GM12878 (cell line): ENCODE results near the gene C21orf91. TPM values are rescaled to one million over a fixed set of nuclear protein-coding genes. Genes with fewer than 3 reads are reported as not detected.
A peak's percentile ranks its signal among the peaks of the same experiment; 100 is the strongest.

ENCODE experiments used
- ATAC-seq: fragments of 200-7000 bp; cut with Tn5 transposase; 3 replicates; pipeline ENCODE4 v1.9.1; 2020; ENCODE audit warnings: mild to moderate bottlenecking, moderate library complexity
- BruUV-seq: library from RNA; stranded (reverse); fragments of 400-500 nt; replicated peaks from 2 replicates; lab custom pipeline; 2021; lab: Mats Ljungman, UMichigan
- CTCF ChIA-PET: fragments of 300-600 bp; sonication (Branson Sonifier 250); formaldehyde crosslinking; extraction: SDS; loops from one replicate; lab custom pipeline; 2021; ENCODE audit warnings: inconsistent platforms; lab: Yijun Ruan, JAX
- POLR2A ChIA-PET: fragments of 350-600 bp; formaldehyde crosslinking; extraction: SDS; loops from one replicate; lab custom pipeline; 2021; ENCODE audit warnings: inconsistent platforms; lab: Charles Lee
- RAD21 ChIA-PET: fragments of 300-600 bp; sonication (Branson Sonifier 250); formaldehyde crosslinking; loops from one replicate; lab custom pipeline; 2023; ENCODE audit warnings: antibody characterized with exemption; ENCODE audit not compliant: unreplicated experiment; lab: Charles Lee
- SMC1A ChIA-PET: fragments of 300-600 bp; sonication (Branson Sonifier 250); formaldehyde crosslinking; loops from one replicate; lab custom pipeline; 2023; ENCODE audit not compliant: unreplicated experiment, uncharacterized antibody; lab: Charles Lee
- DNase-seq: peaks from one replicate; pipeline ENCODE4 v3.0.0-alpha.2; 2011; ENCODE audit warnings: low read depth, low spot score
- FAIRE-seq: peaks from 3 replicates; lab custom pipeline; 2011; peaks lifted over from hg19 to GRCh38; lab: Jason Lieb, UNC
- H2AFZ ChIP-seq: 2 replicates; pipeline ENCODE4 v1.6.0; 2011; ENCODE audit warnings: low read depth, low read length, control low read depth; ENCODE audit not compliant: control insufficient read depth
- H3K27ac ChIP-seq: 2 replicates; pipeline ENCODE4 v1.5.1; 2011; ENCODE audit warnings: control low read depth; ENCODE audit not compliant: control insufficient read depth, insufficient read depth
- H3K27me3 ChIP-seq, 2 experiments: replicated peaks in 1 of 2; 2 replicates each; pipeline versions ENCODE4 v1.6.0 to v1.6.1; 2011; ENCODE audit warnings: low read length in 1 of 2; ENCODE audit not compliant: control insufficient read depth in 2 of 2, insufficient read depth in 2 of 2
- H3K36me3 ChIP-seq, 2 experiments: 2 replicates each; pipeline ENCODE4 v1.5.1; 2011; ENCODE audit warnings: low read length in 1 of 2; ENCODE audit not compliant: control insufficient read depth in 2 of 2, insufficient read depth in 2 of 2
- H3K4me1 ChIP-seq: 2 replicates; pipeline ENCODE4 v1.6.1; 2011; ENCODE audit warnings: mild to moderate bottlenecking, low read length, moderate library complexity, mixed read lengths; ENCODE audit not compliant: control insufficient read depth, insufficient read depth
- H3K4me2 ChIP-seq: 2 replicates; pipeline ENCODE4 v1.6.0; 2011; ENCODE audit warnings: control low read depth; ENCODE audit not compliant: control insufficient read depth, insufficient read depth
- H3K4me3 ChIP-seq: fragments of 200-600 bp; sonication (generic); 2 replicates; pipeline ENCODE4 v1.5.1; 2016
- H3K79me2 ChIP-seq: 2 replicates; pipeline ENCODE4 v1.6.0; 2011; ENCODE audit warnings: low read length; ENCODE audit not compliant: control insufficient read depth, insufficient read depth
- H3K9ac ChIP-seq: 2 replicates; pipeline ENCODE4 v1.8.0; 2011; ENCODE audit warnings: low read length, control low read depth, mixed read lengths; ENCODE audit not compliant: control insufficient read depth, insufficient read depth
- H3K9me3 ChIP-seq: replicated peaks from 3 replicates; pipeline ENCODE4 v1.5.1; 2011; ENCODE audit warnings: mild to moderate bottlenecking, low read length; ENCODE audit not compliant: control insufficient read depth, insufficient read depth
- H4K20me1 ChIP-seq: 2 replicates; pipeline ENCODE4 v1.6.0; 2011; ENCODE audit not compliant: control insufficient read depth, insufficient read depth
- ASH2L ChIP-seq: fragments of 300-600, 200-600 bp; sonication (generic); IDR thresholded peaks from 2 replicates; pipeline ENCODE4 v1.6.1; 2017; ENCODE audit warnings: low read depth, mild to moderate bottlenecking, borderline replicate concordance
- ATF7 ChIP-seq: fragments of 450-650 bp; IDR thresholded peaks from 2 replicates; pipeline ENCODE4 v1.6.1; 2016; ENCODE audit warnings: low read depth, mild to moderate bottlenecking
- BACH1 ChIP-seq: fragments of 450-650 bp; IDR thresholded peaks from 2 replicates; pipeline ENCODE4 v1.6.1; 2017; ENCODE audit warnings: mild to moderate bottlenecking, borderline replicate concordance
- BCL11A ChIP-seq: IDR thresholded peaks from 2 replicates; pipeline ENCODE4 v1.6.1; 2011; ENCODE audit warnings: low read depth, low read length
- CBFB ChIP-seq: IDR thresholded peaks from 2 replicates; pipeline ENCODE4 v1.6.1; 2016; ENCODE audit warnings: antibody characterized with exemption, low read depth
- GATAD2B ChIP-seq: fragments of 450-650 bp; conservative IDR thresholded peaks from 2 replicates; pipeline ENCODE4 v1.6.1; 2017; ENCODE audit warnings: low read depth, mild to moderate bottlenecking, moderate library complexity
- JUNB ChIP-seq: IDR thresholded peaks from 2 replicates; pipeline ENCODE4 v1.6.1; 2016; ENCODE audit warnings: antibody characterized with exemption, mild to moderate bottlenecking
- KLF5 ChIP-seq: fragments of 450-650 bp; IDR thresholded peaks from 2 replicates; pipeline ENCODE4 v1.6.1; 2014; ENCODE audit warnings: mild to moderate bottlenecking; ENCODE audit not compliant: partially characterized antibody
- NFYA ChIP-seq: IDR thresholded peaks from 2 replicates; pipeline ENCODE4 v1.6.1; 2011; ENCODE audit warnings: low read depth, mild to moderate bottlenecking, low read length, improper control_type of control experiment, borderline replicate concordance
- NR2C1 ChIP-seq: fragments of 450-650 bp; IDR thresholded peaks from 2 replicates; pipeline ENCODE4 v1.6.1; 2017; ENCODE audit warnings: antibody characterized with exemption, mild to moderate bottlenecking, moderate library complexity
- PRDM15 ChIP-seq: fragments of 450-650 bp; formaldehyde crosslinking; IDR thresholded peaks from 2 replicates; pipeline ENCODE4 v1.4.0; 2020; ENCODE audit warnings: mild to moderate bottlenecking, moderate library complexity
- SMARCA5 ChIP-seq: fragments of 450-650 bp; IDR thresholded peaks from 2 replicates; pipeline ENCODE4 v1.6.1; 2017; ENCODE audit warnings: mild to moderate bottlenecking
- SPI1 ChIP-seq: IDR thresholded peaks from 2 replicates; pipeline ENCODE4 v1.6.1; 2011; ENCODE audit warnings: low read depth, mild to moderate bottlenecking, low read length, moderate library complexity, borderline replicate concordance; ENCODE audit not compliant: insufficient read depth
- ZNF207 ChIP-seq: fragments of 450-650 bp; IDR thresholded peaks from 2 replicates; pipeline ENCODE4 v1.6.1; 2014; ENCODE audit warnings: antibody characterized with exemption, mild to moderate bottlenecking, borderline replicate concordance
- WGBS: methylation state at CpG from one replicate; pipeline ENCODE4 v1.1.6; 2016; ENCODE audit warnings: low lambda C conversion rate; ENCODE audit not compliant: insufficient replicate concordance, insufficient coverage; ENCODE audit errors: missing lambda C conversion rate; 5-methylcytosine and 5-hydroxymethylcytosine counted together
- in situ Hi-C: fragments of 300-500 bp; cut with MboI; formaldehyde crosslinking; loops from 9 replicates; pipeline ENCODE4 v1.14.3; 2018; ENCODE audit warnings: mixed read lengths
- intact Hi-C: fragments of 100-400 bp; cut with micrococcal nuclease; formaldehyde crosslinking; loops from one replicate; pipeline ENCODE4 v1.14.2; 2022; ENCODE audit not compliant: unreplicated experiment
- polyA plus RNA-seq, 11 experiments: library from polyadenylated mRNA; depleted of rRNA in 4 of 11; unstranded in 6 of 11; stranded (reverse) in 5 of 11; fragments of >200 nt; fragmentation: Nextera tagmentation in 4 of 11; fragmentation: Illumina TruSeq in 1 of 11; extraction: Ambion mirVana in 4 of 11; extraction: Trizol in 1 of 11; gene quantifications; 1 replicate in 1 of 11; 2 replicates in 10 of 11; pipeline versions ENCODE4 v1.2.1 to v1.2.3, GENCODE V29; 2011 to 2016; ENCODE audit warnings: inconsistent platforms in 2 of 11, missing spikeins in 2 of 11, low read depth in 1 of 11
- total RNA-seq, 4 experiments: library from RNA; depleted of rRNA in 3 of 4; stranded (reverse); fragments of >200 nt in 3 of 4; fragmentation: Illumina TruSeq in 1 of 4; extraction: Trizol in 1 of 4; gene quantifications; 2 replicates each; pipeline versions ENCODE4 v1.2.1 to v1.2.3, GENCODE V29; 2013 to 2021
- TF ChIP-seq, protein P1 (sequence below): fragments of 450-650 bp; IDR thresholded peaks from 2 replicates; pipeline ENCODE4 v1.6.1; 2014; ENCODE audit warnings: mild to moderate bottlenecking

Gene C21orf91
- total and polyA plus RNA-seq, 10 of the 15 experiments (the other 5 are each of a cell fraction or from before 2014, with no cell fraction given): 9.3 to 40.3 (median 29.8) TPM

DNA sequence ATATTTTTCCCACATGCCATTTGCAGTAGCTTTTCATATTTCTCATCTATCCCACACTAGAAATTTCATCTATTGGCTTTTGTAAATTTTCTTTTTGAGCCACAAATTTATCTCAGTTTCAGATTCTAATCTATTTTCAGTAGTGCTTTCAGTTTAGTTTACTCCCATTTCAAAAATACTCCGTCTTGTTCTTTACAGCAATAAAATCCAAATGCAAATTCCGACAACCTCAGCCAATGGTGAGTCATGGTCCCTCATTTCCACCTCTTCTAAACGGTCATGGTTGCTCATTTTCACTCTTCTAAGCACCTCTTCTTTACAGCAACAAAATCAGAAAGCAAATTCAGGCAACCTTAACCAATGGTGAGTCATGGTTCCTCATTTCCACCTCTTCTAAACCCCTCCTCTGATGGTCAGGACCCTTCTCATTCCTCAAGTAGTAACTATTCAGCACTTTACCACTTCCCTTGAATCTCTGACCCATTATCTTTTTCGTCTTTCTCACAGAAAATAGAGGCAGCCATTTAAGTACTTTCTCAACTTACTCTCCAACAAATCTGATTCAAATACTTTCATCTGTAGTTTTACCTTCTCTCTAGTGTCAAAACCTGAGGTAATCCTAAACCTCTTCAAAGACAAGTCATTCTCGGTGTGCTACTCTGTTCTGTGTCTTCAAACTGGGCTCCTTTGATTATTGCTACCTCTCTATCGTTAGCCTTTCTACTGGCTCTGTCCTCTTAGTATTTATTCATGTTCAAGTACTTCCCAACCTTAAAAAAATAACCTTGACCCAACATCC is 34.4 kb downstream of the C21orf91 start (continued):
- TF ChIP-seq KLF5 (no peak), SPI1 (peak; percentile 63), BCL11A (peak; percentile 54; the same call in 1 of the 2 replicates), ATF7 (peak; percentile 46), CBFB (0 out of 2 replicates have a peak, but pooled peaks have one; percentile 38), SMARCA5 (0 out of 2 replicates have a peak, but pooled peaks have one; percentile 27)
- TF ChIP-seq, protein P1, sequence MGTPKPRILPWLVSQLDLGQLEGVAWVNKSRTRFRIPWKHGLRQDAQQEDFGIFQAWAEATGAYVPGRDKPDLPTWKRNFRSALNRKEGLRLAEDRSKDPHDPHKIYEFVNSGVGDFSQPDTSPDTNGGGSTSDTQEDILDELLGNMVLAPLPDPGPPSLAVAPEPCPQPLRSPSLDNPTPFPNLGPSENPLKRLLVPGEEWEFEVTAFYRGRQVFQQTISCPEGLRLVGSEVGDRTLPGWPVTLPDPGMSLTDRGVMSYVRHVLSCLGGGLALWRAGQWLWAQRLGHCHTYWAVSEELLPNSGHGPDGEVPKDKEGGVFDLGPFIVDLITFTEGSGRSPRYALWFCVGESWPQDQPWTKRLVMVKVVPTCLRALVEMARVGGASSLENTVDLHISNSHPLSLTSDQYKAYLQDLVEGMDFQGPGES: no peak

GRCh38 chr21:17784180-17784598 is 35.0 kb downstream of the C21orf91 start:
- CTCF ChIA-PET: interaction anchor here (0.8 to 5.8 kb wide), 9 partner anchors 11 to 140 kb away, joined by 3 to 48 read pairs (median 4); partner anchors contain the start of gene C21orf91
- peak; percentile 77 for ATAC-seq
- RAD21 ChIA-PET: interaction anchor here (0.8 to 5.8 kb wide), 14 partner anchors 9 to 174 kb away, joined by 3 to 72 read pairs (median 5); partner anchors contain the start of gene C21orf91
- H3K4me1 ChIP-seq: peaks cover 79% of the 10 kb centered on the region
- H3K27ac ChIP-seq: peak overlapping the region; percentile 91
- FAIRE-seq: peak; percentile 65
- SMC1A ChIA-PET: interaction anchor here (1.1 to 5.8 kb wide), 13 partner anchors 9 to 141 kb away, joined by 4 to 100 read pairs (median 6); partner anchors contain the start of gene C21orf91
- POLR2A ChIA-PET: interaction anchor here (0.6 to 1.4 kb wide), 5 partner anchors 9 to 34 kb away, joined by 3 to 6 read pairs (median 3); no protein-coding TSS in a partner anchor
- BruUV-seq: no TSS peak
- H3K9ac ChIP-seq: peak overlapping the region; percentile 59
- intact Hi-C loops: loop anchor here (1.0 to 5.0 kb wide), 5 partner anchors 35 to 172 kb away; partner anchors contain the start of genes BTG3 and C21orf91
- H3K36me3 ChIP-seq: peaks cover 3 to 9% of the 10 kb centered on the region in 2 experiments; a peak in 3 of 4 replicates
- H3K4me3 ChIP-seq: peak overlapping the region; percentile 49
- H3K9me3 ChIP-seq: peaks cover 2% of the 10 kb centered on the region; the same call in 2 of the 3 replicates
- WGBS: under 1% methylated on average over 5 of the region's 5 CpGs
- H4K20me1 ChIP-seq: no peaks in the 10 kb centered on the region
- peak; percentile 89 for DNase-seq
- no peaks in the 10 kb centered on the region for H3K79me2 ChIP-seq
- H3K27me3 ChIP-seq: no peaks in the 10 kb centered on the region
- no peak overlapping the region; the same call in 1 of the 2 replicates for H2AFZ ChIP-seq
- in situ Hi-C loops: loop anchor here (5.0 kb wide), 1 partner anchor 172 kb away; the partner anchor contains the start of gene BTG3
- H3K4me2 ChIP-seq: peak overlapping the region; percentile 87
- TF ChIP-seq GATAD2B (no peak), ASH2L (no peak), NFYA (no peak), PRDM15 (no peak), NR2C1 (no peak), BACH1 (no peak), JUNB (peak; percentile 23; the same call in 1 of the 2 replicates), ZNF207 (no peak)
